ENCODE measurements around the gene SPATA25.

SPATA25 gene

GRCh38 chr20:45863543-45864470 is 23.6 kb downstream of the SPATA25 start:
- no peak for DNase-seq

GRCh38 chr20:45861221-45862075 is 26.0 kb downstream of the SPATA25 start:
- peak; percentile 78 for DNase-seq

GRCh38 chr20:45860560-45861220 is 26.7 kb downstream of the SPATA25 start:
- DNase-seq: no peak

GRCh38 chr20:45859916-45860315 is 27.5 kb downstream of the SPATA25 start:
- no peak for DNase-seq

- DNase-seq: no peak
Measured at GRCh38 chr20:45857882-45858216, 29.6 kb downstream of the SPATA25 start.

- peak; percentile 100 for DNase-seq
Measured at GRCh38 chr20:45857114-45857881, 30.1 kb downstream of the SPATA25 start, which contains the start of the genes ACOT8 and ZSWIM3. ACOT8 (minus strand) TSS chr20:45857392; CDS start chr20:45857315, 77 bp downstream. ZSWIM3 (plus strand) TSS chr20:45857614; CDS start chr20:45857826, 212 bp downstream.

GRCh38 chr20:45853484-45853883 is 33.9 kb downstream of the SPATA25 start:
- no peak for DNase-seq

GRCh38 chr20:45852326-45852725 is 35.1 kb downstream of the SPATA25 start:
- peak; percentile 50 for DNase-seq

- DNase-seq: no peak
Measured at GRCh38 chr20:45851501-45851900, 35.9 kb downstream of the SPATA25 start.

GRCh38 chr20:45850926-45851325 is 36.5 kb downstream of the SPATA25 start:
- DNase-seq: peak; percentile 86

GRCh38 chr20:45850238-45850637 is 37.2 kb downstream of the SPATA25 start:
- DNase-seq: no peak

GRCh38 chr20:45848969-45849582 is 38.3 kb downstream of the SPATA25 start:
- no peak for DNase-seq

- no peak for DNase-seq
Measured at GRCh38 chr20:45848421-45848820, 39.0 kb downstream of the SPATA25 start.

- DNase-seq: no peak
Measured at GRCh38 chr20:45845452-45845851, 42.0 kb downstream of the SPATA25 start.

GRCh38 chr20:45843506-45843905 is 43.9 kb downstream of the SPATA25 start:
- no peak for DNase-seq

- DNase-seq: no peak
Measured at GRCh38 chr20:45842169-45842812, 45.1 kb downstream of the SPATA25 start.

- no peak for DNase-seq
Measured at GRCh38 chr20:45841407-45842129, 45.9 kb downstream of the SPATA25 start.

GRCh38 chr20:45840700-45841198 is 46.7 kb downstream of the SPATA25 start:
- DNase-seq: no peak

GRCh38 chr20:45836841-45837240 is 50.6 kb downstream of the SPATA25 start:
- DNase-seq: peak; percentile 80
